HL-60 (cell line): ENCODE results near the gene FAM107B.

Experiments
- POLR2AphosphoS5 ChIP-seq: IDR thresholded peaks from 2 replicates; pipeline ENCODE4 v1.6.1; 2012; ENCODE audit warnings: low read depth
- TF ChIP-seq, protein P1 (sequence below): IDR thresholded peaks from 2 replicates; pipeline ENCODE4 v1.6.1; 2012; ENCODE audit warnings: low read depth; ENCODE audit not compliant: insufficient replicate concordance
- TF ChIP-seq, protein P2 (sequence below): IDR thresholded peaks from one replicate; pipeline ENCODE4 v1.5.1; 2011; ENCODE audit warnings: low read length, control low read depth, inconsistent platforms; ENCODE audit not compliant: insufficient read depth

DNA sequence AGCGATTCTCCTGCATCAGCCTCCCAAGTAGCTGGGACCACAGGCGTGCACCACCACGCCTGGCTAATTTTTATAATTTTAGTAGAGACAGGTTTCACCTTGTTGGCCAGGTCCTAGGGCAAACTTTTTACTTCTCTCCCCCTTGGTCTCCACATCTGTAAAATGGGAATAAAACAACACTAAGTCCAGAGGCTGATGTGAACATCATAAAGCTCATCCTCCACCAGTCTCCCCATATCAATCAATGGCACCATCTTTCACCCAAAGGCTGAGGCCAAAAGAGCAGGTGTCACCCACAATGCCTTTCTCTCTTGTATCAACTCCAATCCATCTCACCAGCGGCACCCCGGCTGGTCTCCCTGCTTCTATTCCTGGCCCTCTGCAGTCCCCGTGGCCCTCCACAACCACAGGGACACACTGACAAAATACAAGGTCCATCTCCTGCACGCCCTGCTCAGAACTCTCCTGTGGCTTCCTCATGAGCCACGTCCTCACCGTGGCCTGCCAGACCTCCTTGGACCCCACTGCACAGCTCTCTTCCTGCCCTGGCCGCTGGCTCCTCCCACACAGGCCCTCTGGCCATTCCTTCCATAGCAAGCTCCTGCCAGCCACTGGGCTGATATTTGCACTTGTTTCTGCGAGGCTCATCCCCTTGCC is 179.0 kb downstream of the FAM107B start:
- TF ChIP-seq, protein P1, sequence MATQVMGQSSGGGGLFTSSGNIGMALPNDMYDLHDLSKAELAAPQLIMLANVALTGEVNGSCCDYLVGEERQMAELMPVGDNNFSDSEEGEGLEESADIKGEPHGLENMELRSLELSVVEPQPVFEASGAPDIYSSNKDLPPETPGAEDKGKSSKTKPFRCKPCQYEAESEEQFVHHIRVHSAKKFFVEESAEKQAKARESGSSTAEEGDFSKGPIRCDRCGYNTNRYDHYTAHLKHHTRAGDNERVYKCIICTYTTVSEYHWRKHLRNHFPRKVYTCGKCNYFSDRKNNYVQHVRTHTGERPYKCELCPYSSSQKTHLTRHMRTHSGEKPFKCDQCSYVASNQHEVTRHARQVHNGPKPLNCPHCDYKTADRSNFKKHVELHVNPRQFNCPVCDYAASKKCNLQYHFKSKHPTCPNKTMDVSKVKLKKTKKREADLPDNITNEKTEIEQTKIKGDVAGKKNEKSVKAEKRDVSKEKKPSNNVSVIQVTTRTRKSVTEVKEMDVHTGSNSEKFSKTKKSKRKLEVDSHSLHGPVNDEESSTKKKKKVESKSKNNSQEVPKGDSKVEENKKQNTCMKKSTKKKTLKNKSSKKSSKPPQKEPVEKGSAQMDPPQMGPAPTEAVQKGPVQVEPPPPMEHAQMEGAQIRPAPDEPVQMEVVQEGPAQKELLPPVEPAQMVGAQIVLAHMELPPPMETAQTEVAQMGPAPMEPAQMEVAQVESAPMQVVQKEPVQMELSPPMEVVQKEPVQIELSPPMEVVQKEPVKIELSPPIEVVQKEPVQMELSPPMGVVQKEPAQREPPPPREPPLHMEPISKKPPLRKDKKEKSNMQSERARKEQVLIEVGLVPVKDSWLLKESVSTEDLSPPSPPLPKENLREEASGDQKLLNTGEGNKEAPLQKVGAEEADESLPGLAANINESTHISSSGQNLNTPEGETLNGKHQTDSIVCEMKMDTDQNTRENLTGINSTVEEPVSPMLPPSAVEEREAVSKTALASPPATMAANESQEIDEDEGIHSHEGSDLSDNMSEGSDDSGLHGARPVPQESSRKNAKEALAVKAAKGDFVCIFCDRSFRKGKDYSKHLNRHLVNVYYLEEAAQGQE: no peak
- TF ChIP-seq, protein P2, sequence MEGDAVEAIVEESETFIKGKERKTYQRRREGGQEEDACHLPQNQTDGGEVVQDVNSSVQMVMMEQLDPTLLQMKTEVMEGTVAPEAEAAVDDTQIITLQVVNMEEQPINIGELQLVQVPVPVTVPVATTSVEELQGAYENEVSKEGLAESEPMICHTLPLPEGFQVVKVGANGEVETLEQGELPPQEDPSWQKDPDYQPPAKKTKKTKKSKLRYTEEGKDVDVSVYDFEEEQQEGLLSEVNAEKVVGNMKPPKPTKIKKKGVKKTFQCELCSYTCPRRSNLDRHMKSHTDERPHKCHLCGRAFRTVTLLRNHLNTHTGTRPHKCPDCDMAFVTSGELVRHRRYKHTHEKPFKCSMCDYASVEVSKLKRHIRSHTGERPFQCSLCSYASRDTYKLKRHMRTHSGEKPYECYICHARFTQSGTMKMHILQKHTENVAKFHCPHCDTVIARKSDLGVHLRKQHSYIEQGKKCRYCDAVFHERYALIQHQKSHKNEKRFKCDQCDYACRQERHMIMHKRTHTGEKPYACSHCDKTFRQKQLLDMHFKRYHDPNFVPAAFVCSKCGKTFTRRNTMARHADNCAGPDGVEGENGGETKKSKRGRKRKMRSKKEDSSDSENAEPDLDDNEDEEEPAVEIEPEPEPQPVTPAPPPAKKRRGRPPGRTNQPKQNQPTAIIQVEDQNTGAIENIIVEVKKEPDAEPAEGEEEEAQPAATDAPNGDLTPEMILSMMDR: no peak
- TF ChIP-seq POLR2AphosphoS5: 0 out of 2 replicates have a peak, but pooled peaks have one; percentile 68
